SK-N-SH (cell line): ENCODE data around the gene UGGT2. TPM values are rescaled to one million over a fixed set of nuclear protein-coding genes. Genes with fewer than 3 reads are reported as not detected.

Experiments used
- CTCF ChIA-PET: fragments of 300-600, 350-600 bp; formaldehyde crosslinking; extraction: SDS; loops from one replicate; lab custom pipeline; 2021; lab: Yijun Ruan, JAX
- POLR2A ChIA-PET: fragments of 350-600 bp; sonication (Branson Sonifier 250); formaldehyde crosslinking; extraction: SDS; loops from one replicate; lab custom pipeline; 2020; ENCODE audit warnings: antibody characterized with exemption, inconsistent platforms; lab: Yijun Ruan, JAX
- DNase-seq: peaks from one replicate; pipeline ENCODE4 v3.0.0; 2012
- H2AFZ ChIP-seq: fragments of 200-600 bp; sonication (generic); 2 replicates; pipeline ENCODE4 v1.8.1; 2016; ENCODE audit warnings: antibody characterized with exemption, mild to moderate bottlenecking, low read depth
- H3F3A ChIP-seq: fragments of 200-600 bp; sonication (generic); replicated peaks from 2 replicates; pipeline ENCODE3; 2016; ENCODE audit warnings: antibody characterized with exemption, mild to moderate bottlenecking; ENCODE audit not compliant: insufficient read depth
- H3K27ac ChIP-seq, 2 experiments: fragments of 200-500 bp in 1 of 2; fragments of 200-600 bp in 1 of 2; sonication (Bioruptor generic) in 1 of 2; sonication (generic), shearing (Covaris generic) in 1 of 2; 2 replicates each; pipeline versions ENCODE4 v1.5.1 to v1.6.1; 2014 to 2016; ENCODE audit warnings: low read depth in 2 of 2, inconsistent platforms in 1 of 2, low read length in 1 of 2, mild to moderate bottlenecking in 1 of 2, mixed read lengths in 1 of 2
- H3K27me3 ChIP-seq: fragments of 200-600 bp; sonication (generic), shearing (Covaris generic); 2 replicates; pipeline ENCODE4 v1.6.1; 2016; ENCODE audit warnings: mixed run types; ENCODE audit not compliant: insufficient read depth
- H3K36me3 ChIP-seq, 2 experiments: fragments of 200-500 bp in 1 of 2; fragments of 200-600 bp in 1 of 2; sonication (Bioruptor generic) in 1 of 2; sonication (generic) in 1 of 2; replicated peaks in 1 of 2; 2 replicates each; pipeline versions ENCODE3 to v1.5.1; 2014 to 2016; ENCODE audit warnings: low read length in 1 of 2, mild to moderate bottlenecking in 1 of 2; ENCODE audit not compliant: insufficient read depth in 2 of 2, control insufficient read depth in 1 of 2
- H3K4me1 ChIP-seq, 2 experiments: fragments of 200-500 bp in 1 of 2; fragments of 200-600 bp in 1 of 2; sonication (Bioruptor generic) in 1 of 2; sonication (generic), shearing (Covaris generic) in 1 of 2; 2 replicates each; pipeline versions ENCODE4 v1.5.1 to v1.6.1; 2014 to 2016; ENCODE audit warnings: low read depth in 1 of 2, low read length in 1 of 2, mixed run types in 1 of 2; ENCODE audit not compliant: insufficient read depth in 2 of 2, control insufficient read depth in 1 of 2
- H3K4me2 ChIP-seq: fragments of 200-600 bp; sonication (generic), shearing (Covaris generic); 2 replicates; pipeline ENCODE4 v1.6.1; 2017; ENCODE audit warnings: mixed run types
- H3K4me3 ChIP-seq, 2 experiments: fragments of 200-500 bp in 1 of 2; fragments of 200-600 bp in 1 of 2; sonication (Bioruptor generic) in 1 of 2; sonication (generic), shearing (Covaris generic) in 1 of 2; 2 replicates each; pipeline versions ENCODE4 v1.5.1 to v1.8.1; 2014 to 2016; ENCODE audit warnings: low read depth in 2 of 2, inconsistent platforms in 1 of 2, low read length in 1 of 2, mild to moderate bottlenecking in 1 of 2, mixed read lengths in 1 of 2, moderate library complexity in 1 of 2
- H3K79me2 ChIP-seq: fragments of 200-600 bp; sonication (generic); 2 replicates; pipeline ENCODE4 v1.8.1; 2017; ENCODE audit warnings: mild to moderate bottlenecking; ENCODE audit not compliant: insufficient read depth
- H3K9ac ChIP-seq: fragments of 200-600 bp; sonication (generic); 2 replicates; pipeline ENCODE4 v1.6.1; 2017; ENCODE audit warnings: mixed run types
- H3K9me2 ChIP-seq: fragments of 200-600 bp; sonication (generic); 2 replicates; pipeline ENCODE4 v1.6.1; 2017; ENCODE audit warnings: mixed run types
- H3K9me3 ChIP-seq: fragments of 200-600 bp; sonication (generic); 2 replicates; pipeline ENCODE4 v1.6.1; 2017; ENCODE audit warnings: mixed run types, mild to moderate bottlenecking, moderate library complexity
- H4K20me1 ChIP-seq: fragments of 200-600 bp; sonication (generic); 2 replicates; pipeline ENCODE4 v1.6.1; 2017; ENCODE audit warnings: mild to moderate bottlenecking, mixed run types; ENCODE audit not compliant: insufficient read depth
- CTCF ChIP-seq: fragments of 200-600 bp; sonication (generic); IDR thresholded peaks from 2 replicates; pipeline ENCODE4 v1.6.1; 2017; ENCODE audit warnings: antibody characterized with exemption, mild to moderate bottlenecking, moderate library complexity
- ELF1 ChIP-seq: IDR thresholded peaks from 2 replicates; pipeline ENCODE4 v1.4.0; 2012
- EP300 ChIP-seq, 2 experiments: IDR thresholded peaks; 2 replicates each; pipeline versions ENCODE4 v1.4.0 to v1.6.1; 2012; ENCODE audit warnings: borderline replicate concordance in 1 of 2, low read depth in 1 of 2, low read length in 1 of 2
- EZH2phosphoT487 ChIP-seq: fragments of 200-600 bp; sonication (generic); IDR thresholded peaks from 2 replicates; pipeline ENCODE4 v1.6.1; 2017; ENCODE audit warnings: low read depth, mixed run types, mild to moderate bottlenecking, antibody characterized with exemption, moderate library complexity, borderline replicate concordance
- FOXJ3 ChIP-seq: sonication (generic); formaldehyde crosslinking; IDR thresholded peaks from 2 replicates; pipeline ENCODE4 v1.5.1; 2020; ENCODE audit warnings: mild to moderate bottlenecking, missing genetic modification reagents
- FOXM1 ChIP-seq: IDR thresholded peaks from 2 replicates; pipeline ENCODE4 v1.4.0; 2012; ENCODE audit warnings: low read depth, mild to moderate bottlenecking
- GABPA ChIP-seq: IDR thresholded peaks from 2 replicates; pipeline ENCODE4 v1.4.0; 2012; ENCODE audit warnings: low read depth, mild to moderate bottlenecking
- GATA2 ChIP-seq: sonication (generic); formaldehyde crosslinking; IDR thresholded peaks from 2 replicates; pipeline ENCODE4 v1.5.0; 2020; ENCODE audit warnings: mild to moderate bottlenecking, missing genetic modification reagents
- IRF3 ChIP-seq: fragments of 150-350 bp; IDR thresholded peaks from 2 replicates; pipeline ENCODE4 v1.6.1; 2016; ENCODE audit warnings: mild to moderate bottlenecking, low read depth, low read length
- JUND ChIP-seq: IDR thresholded peaks from 2 replicates; pipeline ENCODE4 v1.4.0; 2012
- MAX ChIP-seq: IDR thresholded peaks from 2 replicates; pipeline ENCODE4 v1.4.0; 2012; ENCODE audit warnings: low read depth
- MXI1 ChIP-seq: IDR thresholded peaks from 2 replicates; pipeline ENCODE4 v1.6.1; 2012; ENCODE audit warnings: mild to moderate bottlenecking, low read depth, low read length, improper control_type of control experiment
- NRF1 ChIP-seq: IDR thresholded peaks from 2 replicates; pipeline ENCODE4 v1.6.1; 2012; ENCODE audit warnings: low read depth, mild to moderate bottlenecking, low read length
- RCOR1 ChIP-seq: fragments of 150-350 bp; IDR thresholded peaks from 2 replicates; pipeline ENCODE4 v1.6.1; 2017; ENCODE audit warnings: antibody characterized with exemption, low read length
- REST ChIP-seq: IDR thresholded peaks from 2 replicates; pipeline ENCODE4 v1.6.1; 2012; ENCODE audit warnings: mild to moderate bottlenecking, low read depth, low read length, moderate library complexity
- RFX5 ChIP-seq: IDR thresholded peaks from 2 replicates; pipeline ENCODE4 v1.6.1; 2012; ENCODE audit warnings: mild to moderate bottlenecking, improper control_type of control experiment, low read length
- RXRA ChIP-seq: IDR thresholded peaks from 2 replicates; pipeline ENCODE4 v1.4.0; 2012; ENCODE audit warnings: low read depth, mild to moderate bottlenecking, borderline replicate concordance
- SMC3 ChIP-seq: IDR thresholded peaks from 2 replicates; pipeline ENCODE4 v1.6.1; 2012; ENCODE audit warnings: low read depth, low read length, improper control_type of control experiment
- TCF12 ChIP-seq: IDR thresholded peaks from 2 replicates; pipeline ENCODE4 v1.4.0; 2012
- TEAD4 ChIP-seq: IDR thresholded peaks from 2 replicates; pipeline ENCODE4 v1.4.0; 2012; ENCODE audit warnings: mild to moderate bottlenecking, borderline replicate concordance; ENCODE audit not compliant: insufficient read depth
- USF2 ChIP-seq: fragments of 150-350 bp; IDR thresholded peaks from 2 replicates; pipeline ENCODE4 v1.6.1; 2017; ENCODE audit warnings: antibody characterized with exemption, low read length, low read depth, borderline replicate concordance
- YY1 ChIP-seq: IDR thresholded peaks from 2 replicates; pipeline ENCODE4 v1.4.0; 2012; ENCODE audit warnings: low read depth, mild to moderate bottlenecking
- WGBS: methylation state at CpG from one replicate; pipeline ENCODE4 v1.1.6; 2017; ENCODE audit warnings: low lambda C conversion rate; 5-methylcytosine and 5-hydroxymethylcytosine counted together
- polyA plus RNA-seq, 3 experiments: library from polyadenylated mRNA; depleted of rRNA; stranded (reverse); fragments of >200 nt; gene quantifications; 2 replicates each; pipeline ENCODE4 v1.2.3, GENCODE V29; 2012

The UGGT2 gene
- polyA plus RNA-seq, 1 of the 3 experiments (the other 2 are of a cell fraction): 13.3 TPM

GRCh38 chr13:95955255-95955654 lies 97.9 kb downstream of the UGGT2 start:
- H3K27ac ChIP-seq: no peak overlapping the region
- no peaks in the 10 kb centered on the region for H3K9me2 ChIP-seq
- no peaks in the 10 kb centered on the region for H3K9me3 ChIP-seq
- H3K36me3 ChIP-seq: peaks cover 7 to 23% of the 10 kb centered on the region in 2 experiments
- H3K9ac ChIP-seq: no peak overlapping the region
- H3K4me3 ChIP-seq: no peak overlapping the region
- 97% methylated on average over 3 of the region's 3 CpGs for WGBS
- H3F3A ChIP-seq: no peaks in the 10 kb centered on the region
- DNase-seq: no peak
- CTCF ChIA-PET: interaction anchor here (0.6 kb wide), 1 partner anchor 950 kb away, joined by 3 read pairs; no protein-coding TSS in a partner anchor
- no peaks in the 10 kb centered on the region for H4K20me1 ChIP-seq
- H2AFZ ChIP-seq: no peak overlapping the region
- H3K27me3 ChIP-seq: no peaks in the 10 kb centered on the region
- H3K79me2 ChIP-seq: no peaks in the 10 kb centered on the region
- POLR2A ChIA-PET: no interaction called here
- no peaks in the 10 kb centered on the region for H3K4me1 ChIP-seq
- H3K4me2 ChIP-seq: no peak overlapping the region
- TF ChIP-seq FOXJ3: no peak
- no peak for TF ChIP-seq GABPA
- no peak for TF ChIP-seq MAX
- no peak for TF ChIP-seq SMC3
- TF ChIP-seq USF2: no peak
- TF ChIP-seq FOXM1: no peak
- no peak for TF ChIP-seq REST
- no peak for TF ChIP-seq TEAD4
- TF ChIP-seq GATA2 (CRISPR knock-in tag): no peak
- TF ChIP-seq JUND: no peak
- TF ChIP-seq ELF1: no peak
- TF ChIP-seq TCF12: no peak

GRCh38 chr13:95954266-95954665 lies 98.9 kb downstream of the UGGT2 start:
- Histone ChIP-seq H3K9ac (no peak overlapping the region), H3K4me1 (no peaks in the 10 kb centered on the region), H3K4me2 (no peak overlapping the region), H3K27ac (no peak overlapping the region), H3K36me3 (peaks cover 7 to 17% of the 10 kb centered on the region in 2 experiments), H3K4me3 (no peak overlapping the region), H3K9me3 (no peaks in the 10 kb centered on the region), H3K27me3 (no peaks in the 10 kb centered on the region), H3K9me2 (no peaks in the 10 kb centered on the region), H3K79me2 (no peaks in the 10 kb centered on the region), H3F3A (no peaks in the 10 kb centered on the region), H4K20me1 (no peaks in the 10 kb centered on the region), H2AFZ (no peak overlapping the region)
- ChIA-PET CTCF (no interaction called here), POLR2A (no interaction called here)
- no peak for DNase-seq
- TF ChIP-seq JUND: no peak
- no peak for TF ChIP-seq EP300 (IDR thresholded peaks at IDR 0.05; ENCODE audit: borderline replicate concordance in 1 of 2, low read depth in 1 of 2, low read length in 1 of 2)
- TF ChIP-seq EZH2phosphoT487: no peak
- no peak for TF ChIP-seq RFX5
- TF ChIP-seq MAX: no peak
- no peak for TF ChIP-seq RXRA
- TF ChIP-seq CTCF: no peak
- no peak for TF ChIP-seq IRF3
- no peak for TF ChIP-seq MXI1
- no peak for TF ChIP-seq RCOR1
- TF ChIP-seq SMC3: no peak
- TF ChIP-seq GATA2 (CRISPR knock-in tag): no peak
- TF ChIP-seq NRF1: no peak
- no peak for TF ChIP-seq YY1
